HepG2 (cell line): ENCODE data around the gene MRPL28. TPM values are rescaled to one million over a fixed set of nuclear protein-coding genes. Genes with fewer than 3 reads are reported as not detected.

Source experiments
- ARHGAP35 ChIP-seq: sonication (generic); formaldehyde crosslinking; IDR thresholded peaks from 2 replicates; pipeline ENCODE4 v1.9.0; 2022; ENCODE audit warnings: mild to moderate bottlenecking, inconsistent platforms, moderate library complexity, missing genetic modification reagents, borderline replicate concordance
- GATA4 ChIP-seq: sonication (generic); IDR thresholded peaks from 2 replicates; pipeline ENCODE4 v1.6.1; 2016; ENCODE audit warnings: antibody characterized with exemption, low read depth, borderline replicate concordance
- KIAA2018 ChIP-seq: sonication (generic); formaldehyde crosslinking; IDR thresholded peaks from 2 replicates; pipeline ENCODE4 v1.5.0; 2020; ENCODE audit warnings: mild to moderate bottlenecking, missing genetic modification reagents, borderline replicate concordance
- SETDB1 ChIP-seq: sonication (generic); formaldehyde crosslinking; IDR thresholded peaks from 2 replicates; pipeline ENCODE4 v1.5.1; 2020; ENCODE audit warnings: missing genetic modification reagents, mild to moderate bottlenecking, borderline replicate concordance
- SNAPC4 ChIP-seq: sonication (generic); formaldehyde crosslinking; IDR thresholded peaks from 2 replicates; pipeline ENCODE4 v1.4.0; 2020; ENCODE audit warnings: mild to moderate bottlenecking, missing genetic modification reagents
- ZNF232 ChIP-seq: sonication (generic); formaldehyde crosslinking; IDR thresholded peaks from 2 replicates; pipeline ENCODE4 v1.4.0; 2020; ENCODE audit warnings: missing genetic modification reagents, borderline replicate concordance
- ZNF496 ChIP-seq: sonication (generic); formaldehyde crosslinking; IDR thresholded peaks from 2 replicates; pipeline ENCODE4 v1.8.1; 2023; ENCODE audit warnings: mild to moderate bottlenecking, moderate library complexity, missing genetic modification reagents; ENCODE audit not compliant: insufficient replicate concordance
- polyA plus RNA-seq, 8 experiments: library from polyadenylated mRNA; depleted of rRNA in 3 of 8; stranded (reverse) in 7 of 8; unstranded in 1 of 8; fragments of >200 nt; fragmentation: Illumina TruSeq in 4 of 8; extraction: Trizol in 4 of 8; gene quantifications; 2 replicates each; pipeline versions ENCODE4 v1.2.1 to v1.2.3, GENCODE V29; 2011 to 2016; ENCODE audit warnings: low read depth in 4 of 8, missing spikeins in 1 of 8, mixed read lengths in 1 of 8; ENCODE audit not compliant: insufficient read depth in 1 of 8
- total RNA-seq, 5 experiments: library from RNA; depleted of rRNA; stranded (reverse); fragments of >200 nt; fragmentation: Illumina TruSeq; extraction: Trizol; gene quantifications; 2 replicates each; pipeline ENCODE4 v1.2.3, GENCODE V29; 2016; ENCODE audit warnings: low read depth in 1 of 5
- TF ChIP-seq, protein P1 (sequence below): IDR thresholded peaks from 2 replicates; pipeline ENCODE4 v1.6.1; 2016; ENCODE audit warnings: missing genetic modification reagents, missing compliant biosample characterization
- TF ChIP-seq, protein P2 (sequence below): sonication (generic); formaldehyde crosslinking; conservative IDR thresholded peaks from 2 replicates; pipeline ENCODE4 v1.4.0; 2020; ENCODE audit warnings: missing genetic modification reagents

MRPL28 gene
- total and polyA plus RNA-seq, 2 of the 13 experiments (the other 11 are each of a cell fraction or from before 2014, with no cell fraction given): 114 to 135 TPM

GRCh38 chr16:405548-406506 lies 35.5 kb upstream of the MRPL28 start (continued):
- TF ChIP-seq, protein P1, sequence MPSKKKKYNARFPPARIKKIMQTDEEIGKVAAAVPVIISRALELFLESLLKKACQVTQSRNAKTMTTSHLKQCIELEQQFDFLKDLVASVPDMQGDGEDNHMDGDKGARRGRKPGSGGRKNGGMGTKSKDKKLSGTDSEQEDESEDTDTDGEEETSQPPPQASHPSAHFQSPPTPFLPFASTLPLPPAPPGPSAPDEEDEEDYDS (CRISPR knock-in tag): peak; percentile 83
- TF ChIP-seq SNAPC4 (CRISPR knock-in tag) (no peak), GATA4 (peak; percentile 89), ZNF232 (CRISPR knock-in tag) (peak; percentile 36; the same call in 1 of the 2 replicates), ARHGAP35 (CRISPR knock-in tag) (no peak), KIAA2018 (CRISPR knock-in tag) (no peak), SETDB1 (CRISPR knock-in tag) (no peak), ZNF496 (CRISPR knock-in tag) (no peak)
- TF ChIP-seq, protein P2, sequence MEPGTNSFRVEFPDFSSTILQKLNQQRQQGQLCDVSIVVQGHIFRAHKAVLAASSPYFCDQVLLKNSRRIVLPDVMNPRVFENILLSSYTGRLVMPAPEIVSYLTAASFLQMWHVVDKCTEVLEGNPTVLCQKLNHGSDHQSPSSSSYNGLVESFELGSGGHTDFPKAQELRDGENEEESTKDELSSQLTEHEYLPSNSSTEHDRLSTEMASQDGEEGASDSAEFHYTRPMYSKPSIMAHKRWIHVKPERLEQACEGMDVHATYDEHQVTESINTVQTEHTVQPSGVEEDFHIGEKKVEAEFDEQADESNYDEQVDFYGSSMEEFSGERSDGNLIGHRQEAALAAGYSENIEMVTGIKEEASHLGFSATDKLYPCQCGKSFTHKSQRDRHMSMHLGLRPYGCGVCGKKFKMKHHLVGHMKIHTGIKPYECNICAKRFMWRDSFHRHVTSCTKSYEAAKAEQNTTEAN (CRISPR knock-in tag): 0 out of 2 replicates have a peak, but pooled peaks have one; percentile 65
